ENCODE results near the gene AOX1.

DNA sequence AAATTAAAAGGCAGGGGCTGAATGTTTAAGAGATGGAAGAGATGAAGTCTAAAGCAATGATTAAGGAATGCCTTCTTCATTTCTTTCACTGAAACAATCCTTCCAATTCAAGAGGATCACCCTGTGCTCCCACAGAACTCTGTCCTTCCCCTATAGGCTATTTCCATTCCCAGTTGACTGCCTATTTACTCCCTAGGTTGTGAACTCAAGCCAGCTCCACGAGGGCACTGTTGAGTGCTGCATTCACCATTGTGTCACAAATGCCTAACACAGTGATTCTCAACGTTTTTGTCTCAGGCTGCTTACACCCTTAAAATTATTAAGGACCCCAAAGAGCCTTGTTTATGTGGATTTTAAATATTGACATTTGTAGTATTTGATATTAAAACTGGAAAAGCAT is 112.4 kb downstream of the AOX1 start:
- TF ChIP-seq, protein P1, sequence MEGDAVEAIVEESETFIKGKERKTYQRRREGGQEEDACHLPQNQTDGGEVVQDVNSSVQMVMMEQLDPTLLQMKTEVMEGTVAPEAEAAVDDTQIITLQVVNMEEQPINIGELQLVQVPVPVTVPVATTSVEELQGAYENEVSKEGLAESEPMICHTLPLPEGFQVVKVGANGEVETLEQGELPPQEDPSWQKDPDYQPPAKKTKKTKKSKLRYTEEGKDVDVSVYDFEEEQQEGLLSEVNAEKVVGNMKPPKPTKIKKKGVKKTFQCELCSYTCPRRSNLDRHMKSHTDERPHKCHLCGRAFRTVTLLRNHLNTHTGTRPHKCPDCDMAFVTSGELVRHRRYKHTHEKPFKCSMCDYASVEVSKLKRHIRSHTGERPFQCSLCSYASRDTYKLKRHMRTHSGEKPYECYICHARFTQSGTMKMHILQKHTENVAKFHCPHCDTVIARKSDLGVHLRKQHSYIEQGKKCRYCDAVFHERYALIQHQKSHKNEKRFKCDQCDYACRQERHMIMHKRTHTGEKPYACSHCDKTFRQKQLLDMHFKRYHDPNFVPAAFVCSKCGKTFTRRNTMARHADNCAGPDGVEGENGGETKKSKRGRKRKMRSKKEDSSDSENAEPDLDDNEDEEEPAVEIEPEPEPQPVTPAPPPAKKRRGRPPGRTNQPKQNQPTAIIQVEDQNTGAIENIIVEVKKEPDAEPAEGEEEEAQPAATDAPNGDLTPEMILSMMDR (IDR thresholded peaks at IDR 0.05 in 4 of 5, conservative IDR thresholded peaks at IDR 0.05 in 1 of 5): no peak
- no peak for TF ChIP-seq POLR2A (IDR thresholded peaks at IDR 0.05)

Data from gastrocnemius medialis (tissue), 4 donors.